Brain microvascular endothelial cell (primary cell): Measurements from ENCODE around the gene SLC25A34.

Experiments used
- DNase-seq: peaks from one replicate; pipeline ENCODE4 v3.0.0-alpha.2; 2020
- H3K27ac ChIP-seq: fragments of 250-450 bp; sonication (Bioruptor Pico); 2 replicates; pipeline ENCODE4 v1.5.1; 2020; ENCODE audit warnings: mild to moderate bottlenecking, moderate library complexity
- H3K27me3 ChIP-seq: fragments of 250-450 bp; sonication (Bioruptor Pico); replicated peaks from 2 replicates; pipeline ENCODE4 v1.5.1; 2020; ENCODE audit warnings: mild to moderate bottlenecking
- H3K36me3 ChIP-seq: fragments of 250-450 bp; sonication (Bioruptor Pico); replicated peaks from 2 replicates; pipeline ENCODE4 v1.5.1; 2020; ENCODE audit warnings: mild to moderate bottlenecking
- H3K4me3 ChIP-seq: 2 replicates; pipeline ENCODE4 v1.5.1; 2011; ENCODE audit warnings: low read depth, mild to moderate bottlenecking, control low read depth, low read length, moderate library complexity
- in situ Hi-C: cut with HindIII; loops from 2 replicates; pipeline ENCODE4 v1.10.0; 2017; ENCODE audit warnings: low sequenced_read_pairs, low pct_ligation_motif_present
- TF ChIP-seq, protein P1 (sequence below): IDR thresholded peaks from 2 replicates; pipeline ENCODE4 v1.5.1; 2011; ENCODE audit warnings: low read depth, mild to moderate bottlenecking, moderate library complexity, low read length, control low read depth, inconsistent platforms; ENCODE audit errors: missing control alignments

Gene SLC25A34

GRCh38 chr1:15739259-15739658 lies 3.2 kb downstream of the SLC25A34 start:
- H3K4me3 ChIP-seq = no peak overlapping the region
- TF ChIP-seq, protein P1, sequence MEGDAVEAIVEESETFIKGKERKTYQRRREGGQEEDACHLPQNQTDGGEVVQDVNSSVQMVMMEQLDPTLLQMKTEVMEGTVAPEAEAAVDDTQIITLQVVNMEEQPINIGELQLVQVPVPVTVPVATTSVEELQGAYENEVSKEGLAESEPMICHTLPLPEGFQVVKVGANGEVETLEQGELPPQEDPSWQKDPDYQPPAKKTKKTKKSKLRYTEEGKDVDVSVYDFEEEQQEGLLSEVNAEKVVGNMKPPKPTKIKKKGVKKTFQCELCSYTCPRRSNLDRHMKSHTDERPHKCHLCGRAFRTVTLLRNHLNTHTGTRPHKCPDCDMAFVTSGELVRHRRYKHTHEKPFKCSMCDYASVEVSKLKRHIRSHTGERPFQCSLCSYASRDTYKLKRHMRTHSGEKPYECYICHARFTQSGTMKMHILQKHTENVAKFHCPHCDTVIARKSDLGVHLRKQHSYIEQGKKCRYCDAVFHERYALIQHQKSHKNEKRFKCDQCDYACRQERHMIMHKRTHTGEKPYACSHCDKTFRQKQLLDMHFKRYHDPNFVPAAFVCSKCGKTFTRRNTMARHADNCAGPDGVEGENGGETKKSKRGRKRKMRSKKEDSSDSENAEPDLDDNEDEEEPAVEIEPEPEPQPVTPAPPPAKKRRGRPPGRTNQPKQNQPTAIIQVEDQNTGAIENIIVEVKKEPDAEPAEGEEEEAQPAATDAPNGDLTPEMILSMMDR = no peak
- peaks cover 3% of the 10 kb centered on the region for H3K36me3 ChIP-seq
- no peak overlapping the region for H3K27ac ChIP-seq
- H3K27me3 ChIP-seq = no peaks in the 10 kb centered on the region
- no peak for DNase-seq
- in situ Hi-C loops = no loop called here

- no peak for DNase-seq
- Histone ChIP-seq H3K27ac (no peak overlapping the region), H3K36me3 (peaks cover under 1% of the 10 kb centered on the region), H3K4me3 (no peak overlapping the region), H3K27me3 (no peaks in the 10 kb centered on the region)
- in situ Hi-C loops = no loop called here
- TF ChIP-seq, protein P1 = peak; percentile 44
These were observed 3.7 kb downstream of the SLC25A34 start for GRCh38 chr1:15739745-15740144.

DNA sequence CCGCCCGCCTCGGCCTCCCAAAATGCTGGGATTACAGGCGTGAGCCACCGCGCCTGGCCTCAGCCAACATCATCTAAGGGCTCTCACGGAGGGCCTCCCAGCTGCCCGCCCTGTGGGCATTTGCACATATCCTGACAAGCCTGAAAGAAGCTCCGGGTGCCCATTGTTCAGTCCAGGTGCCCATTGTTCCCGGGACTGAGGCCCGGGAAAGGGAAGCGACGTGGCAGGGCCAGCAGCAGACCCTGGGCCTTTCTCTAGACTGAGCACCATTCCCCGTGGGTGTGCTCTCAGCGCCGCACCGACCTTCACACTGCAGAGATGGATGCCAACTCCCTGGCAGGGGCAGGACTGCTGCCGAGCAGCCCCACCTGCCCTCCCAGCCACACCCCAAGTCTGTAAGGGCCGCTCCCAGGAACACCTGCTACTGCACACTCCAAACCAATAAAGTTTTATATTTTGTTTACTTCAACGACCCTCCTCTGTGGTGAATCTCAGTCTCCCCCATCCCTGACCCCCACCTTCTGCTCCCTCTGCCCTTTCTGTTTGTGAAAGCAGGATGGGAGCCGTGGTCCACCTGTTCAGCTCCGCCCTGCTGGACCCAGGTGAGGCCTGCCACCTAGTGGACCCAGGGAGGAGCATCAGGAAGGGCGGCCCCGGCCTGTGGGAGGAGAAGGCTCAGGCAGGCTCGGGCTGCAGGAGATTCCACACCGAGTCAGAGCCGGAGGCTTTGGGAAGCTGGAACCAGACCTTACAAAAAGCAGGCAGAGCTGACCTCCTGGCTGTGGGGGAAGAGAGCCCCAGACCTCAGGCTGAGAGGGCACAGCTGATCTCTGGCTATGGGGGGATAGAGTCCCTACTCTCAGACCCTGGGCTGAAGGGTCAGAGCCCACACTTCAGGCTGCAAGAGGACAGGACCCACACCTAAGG lies 5.1 kb downstream of the SLC25A34 start:
- Histone ChIP-seq H3K27me3 (no peaks in the 10 kb centered on the region), H3K27ac (no peak overlapping the region), H3K4me3 (no peak overlapping the region), H3K36me3 (no peaks in the 10 kb centered on the region)
- in situ Hi-C loops = no loop called here
- peak; percentile 47 for DNase-seq
- TF ChIP-seq, protein P1 = peak; percentile 97

- TF ChIP-seq, protein P1 = no peak
- no peak within 1 kb of the TSS for H3K27ac ChIP-seq
- no peak within 1 kb of the TSS for H3K4me3 ChIP-seq
- no peak for DNase-seq
- in situ Hi-C loops = no loop called here
- H3K36me3 ChIP-seq = no peaks in the 10 kb centered on the region
- no peaks in the 10 kb centered on the region for H3K27me3 ChIP-seq
These were observed 6.3 kb downstream of the SLC25A34 start, which contains the start of gene TMEM82 for GRCh38 chr1:15742339-15742801. TMEM82 (plus strand) TSS chr1:15742499; CDS start chr1:15742560, 61 bp downstream.

- Histone ChIP-seq H3K27me3 (no peaks in the 10 kb centered on the region), H3K27ac (no peak overlapping the region), H3K36me3 (no peaks in the 10 kb centered on the region), H3K4me3 (no peak overlapping the region)
- in situ Hi-C loops = no loop called here
- TF ChIP-seq, protein P1 = no peak
- DNase-seq = no peak
These were observed 8.1 kb downstream of the SLC25A34 start for GRCh38 chr1:15744122-15744679.
